ENCODE results near the gene DTL. TPM values are rescaled to one million over a fixed set of nuclear protein-coding genes. Genes with fewer than 3 reads are reported as not detected.
A peak's percentile ranks its signal among the peaks of the same experiment; 100 is the strongest.

The DTL gene
- total and polyA plus RNA-seq, 3 experiments from 2014 or later, result 0.23 to 86.9 (median 85.0) TPM

DNA sequence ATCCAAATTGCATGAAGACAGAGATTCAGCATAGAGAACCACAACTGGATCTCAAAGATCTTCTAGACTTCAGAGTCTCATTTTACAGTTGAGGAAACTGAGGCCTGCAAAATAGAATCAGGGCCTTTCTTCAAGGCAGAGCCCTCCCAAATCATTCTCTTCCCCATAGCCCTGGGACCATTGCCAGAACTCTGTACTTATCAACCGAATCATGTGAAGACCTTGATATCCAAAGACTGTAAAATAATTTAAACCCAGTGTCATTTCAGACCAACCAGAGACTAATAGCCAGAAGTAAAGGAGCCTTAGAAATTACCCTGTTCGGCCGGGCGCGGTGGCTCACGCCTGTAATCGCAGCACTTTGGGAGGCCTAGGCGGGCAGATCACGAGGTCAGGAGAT is 90.1 kb downstream of the DTL start:
- Mint-ChIP-seq H3K4me3 (no peak overlapping the region), H3K4me1 (peaks cover 7 to 12% (median 8%) of the 10 kb centered on the region in 3 donors), H3K27ac (no peak overlapping the region), H3K9me3 (no peaks in the 10 kb centered on the region), H3K27me3 (no peaks in the 10 kb centered on the region), H3K36me3 (no peaks in the 10 kb centered on the region)
- H3K27me3 ChIP-seq (ENCODE audit: insufficient read depth, low read length, poor library complexity, severe bottlenecking), result no peaks in the 10 kb centered on the region
- H3K27ac ChIP-seq (ENCODE audit: low read depth, low read length), result no peak overlapping the region
- no peak for DNase-seq
- POLR2A ChIA-PET, result no interaction called here
- CTCF ChIA-PET, result no interaction called here
- no peaks in the 10 kb centered on the region for H3K9me3 ChIP-seq (ENCODE audit: low read length)
- peaks cover 8% of the 10 kb centered on the region for H3K4me1 ChIP-seq (ENCODE audit: insufficient read depth, low read length)
- no peak overlapping the region for H3K4me3 ChIP-seq (ENCODE audit: low read length)
- no peaks in the 10 kb centered on the region for H3K36me3 ChIP-seq (ENCODE audit: insufficient read depth, low read length)

- Histone ChIP-seq H3K27ac (ENCODE audit: low read depth, low read length) (no peak overlapping the region), H3K4me3 (ENCODE audit: low read length) (no peak overlapping the region), H3K9me3 (ENCODE audit: low read length) (no peaks in the 10 kb centered on the region), H3K27me3 (ENCODE audit: insufficient read depth, low read length, poor library complexity, severe bottlenecking) (no peaks in the 10 kb centered on the region), H3K36me3 (ENCODE audit: insufficient read depth, low read length) (no peaks in the 10 kb centered on the region), H3K4me1 (ENCODE audit: insufficient read depth, low read length) (peaks cover 8% of the 10 kb centered on the region)
- no peaks in the 10 kb centered on the region for H3K27me3 Mint-ChIP-seq
- POLR2A ChIA-PET, result no interaction called here
- peaks cover 5 to 13% (median 7%) of the 10 kb centered on the region in 3 donors for H3K4me1 Mint-ChIP-seq
- CTCF ChIA-PET, result no interaction called here
- no peak overlapping the region for H3K4me3 Mint-ChIP-seq
- no peaks in the 10 kb centered on the region for H3K36me3 Mint-ChIP-seq
- no peak overlapping the region for H3K27ac Mint-ChIP-seq
- no peaks in the 10 kb centered on the region for H3K9me3 Mint-ChIP-seq
- no peak for DNase-seq
These were observed 91.7 kb downstream of the DTL start for GRCh38 chr1:212127221-212127620.

DNA sequence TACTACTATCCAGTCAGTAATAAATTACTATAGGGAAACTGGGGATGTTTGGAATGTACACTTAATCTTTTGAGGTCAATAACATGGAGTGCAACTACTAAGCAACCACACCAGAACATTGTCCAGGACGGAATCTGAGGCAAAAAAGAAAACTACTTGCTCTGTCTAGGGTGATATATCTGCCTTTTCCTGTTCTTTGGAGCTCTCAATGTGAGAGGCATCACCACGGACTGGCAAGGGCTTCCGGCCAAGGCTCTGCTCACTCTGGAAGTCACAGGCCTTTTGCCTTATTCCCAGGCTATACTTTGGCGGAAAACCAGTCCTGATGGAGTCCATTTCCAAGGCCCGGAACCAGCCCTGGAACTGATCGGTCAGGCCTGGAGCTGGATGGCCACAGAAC is 94.2 kb downstream of the DTL start:
- POLR2A ChIA-PET, result no interaction called here
- Mint-ChIP-seq H3K4me3 (no peak overlapping the region), H3K27ac (no peak overlapping the region), H3K9me3 (peaks cover 0 to 1% (median 0%) of the 10 kb centered on the region in 5 donors), H3K27me3 (peaks cover 0 to 1% of the 10 kb centered on the region in 2 donors), H3K36me3 (peaks cover 0 to 4% (median 1%) of the 10 kb centered on the region in 3 donors), H3K4me1 (peaks cover 5 to 11% (median 7%) of the 10 kb centered on the region in 3 donors)
- CTCF ChIA-PET, result no interaction called here
- Histone ChIP-seq H3K4me1 (ENCODE audit: insufficient read depth, low read length) (peaks cover 8% of the 10 kb centered on the region), H3K9me3 (ENCODE audit: low read length) (no peaks in the 10 kb centered on the region), H3K27me3 (ENCODE audit: insufficient read depth, low read length, poor library complexity, severe bottlenecking) (no peaks in the 10 kb centered on the region), H3K27ac (ENCODE audit: low read depth, low read length) (no peak overlapping the region), H3K36me3 (ENCODE audit: insufficient read depth, low read length) (no peaks in the 10 kb centered on the region), H3K4me3 (ENCODE audit: low read length) (no peak overlapping the region)
- DNase-seq, result no peak

GRCh38 chr1:212132025-212132424 is 96.5 kb downstream of the DTL start:
- Mint-ChIP-seq H3K4me1 (peaks cover 0 to 5% (median 0%) of the 10 kb centered on the region in 3 donors), H3K27me3 (peaks cover 0 to 1% of the 10 kb centered on the region in 2 donors), H3K4me3 (no peak overlapping the region), H3K36me3 (peaks cover 0 to 5% (median 1%) of the 10 kb centered on the region in 3 donors), H3K9me3 (peaks cover 0 to 1% (median 0%) of the 10 kb centered on the region in 5 donors), H3K27ac (no peak overlapping the region)
- H3K27me3 ChIP-seq (ENCODE audit: insufficient read depth, low read length, poor library complexity, severe bottlenecking), result no peaks in the 10 kb centered on the region
- no peak for DNase-seq
- no peaks in the 10 kb centered on the region for H3K36me3 ChIP-seq (ENCODE audit: insufficient read depth, low read length)
- ChIA-PET POLR2A (no interaction called here), CTCF (no interaction called here)
- H3K9me3 ChIP-seq (ENCODE audit: low read length), result no peaks in the 10 kb centered on the region
- H3K27ac ChIP-seq (ENCODE audit: low read depth, low read length), result no peak overlapping the region
- H3K4me1 ChIP-seq (ENCODE audit: insufficient read depth, low read length), result no peaks in the 10 kb centered on the region
- no peak overlapping the region for H3K4me3 ChIP-seq (ENCODE audit: low read length)

DNA sequence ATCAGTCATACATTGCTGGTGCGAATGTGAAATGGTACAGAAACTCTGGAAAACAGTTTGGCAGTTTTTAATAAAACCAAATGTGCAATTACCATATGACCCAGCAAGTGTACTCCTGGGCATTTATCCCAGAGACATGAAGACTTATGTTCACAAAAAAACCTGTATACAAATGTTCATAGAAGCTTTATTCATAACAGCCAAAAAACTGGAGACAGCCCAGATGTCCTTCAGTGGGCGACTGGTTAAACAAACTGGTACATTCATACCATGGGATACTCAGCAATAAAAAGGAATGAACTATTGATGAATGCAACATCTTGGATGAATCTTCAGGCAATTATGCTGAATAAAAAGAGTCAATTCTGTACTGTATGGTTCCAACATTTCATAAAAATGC is 97.8 kb downstream of the DTL start:
- no peaks in the 10 kb centered on the region for H3K27me3 ChIP-seq (ENCODE audit: insufficient read depth, low read length, poor library complexity, severe bottlenecking)
- DNase-seq, result no peak
- Mint-ChIP-seq H3K4me3 (no peak overlapping the region), H3K9me3 (peaks cover 0 to 1% (median 0%) of the 10 kb centered on the region in 5 donors), H3K27ac (no peak overlapping the region), H3K4me1 (peaks cover 0 to 5% (median 0%) of the 10 kb centered on the region in 3 donors), H3K27me3 (peaks cover 0 to 1% of the 10 kb centered on the region in 2 donors), H3K36me3 (peaks cover 0 to 5% (median 1%) of the 10 kb centered on the region in 3 donors)
- ChIA-PET POLR2A (no interaction called here), CTCF (no interaction called here)
- no peaks in the 10 kb centered on the region for H3K4me1 ChIP-seq (ENCODE audit: insufficient read depth, low read length)
- H3K4me3 ChIP-seq (ENCODE audit: low read length), result no peak overlapping the region
- H3K9me3 ChIP-seq (ENCODE audit: low read length), result no peaks in the 10 kb centered on the region
- no peak overlapping the region for H3K27ac ChIP-seq (ENCODE audit: low read depth, low read length)
- H3K36me3 ChIP-seq (ENCODE audit: insufficient read depth, low read length), result no peaks in the 10 kb centered on the region

DNA sequence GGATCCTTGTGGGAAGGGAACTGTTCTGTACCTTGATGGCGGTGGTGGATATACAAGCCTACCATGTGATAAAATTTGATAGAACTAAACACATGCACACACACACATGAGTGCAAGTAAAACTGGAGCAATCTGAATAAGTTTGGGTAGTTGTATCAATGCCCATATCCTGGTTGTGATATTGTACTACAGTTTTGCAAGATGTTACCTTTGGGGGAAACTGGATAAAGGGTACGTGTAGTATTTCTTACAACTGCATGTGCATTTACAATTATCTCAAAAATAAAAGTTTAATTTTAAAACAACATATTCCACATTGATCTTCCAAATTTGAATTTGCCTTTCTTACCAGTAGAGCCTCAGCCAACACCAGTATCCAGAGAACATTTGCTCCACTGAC is 99.6 kb downstream of the DTL start:
- ChIA-PET CTCF (no interaction called here), POLR2A (no interaction called here)
- peaks cover 0 to 1% (median 0%) of the 10 kb centered on the region in 5 donors for H3K9me3 Mint-ChIP-seq
- peaks cover 0 to 1% of the 10 kb centered on the region in 2 donors for H3K27me3 Mint-ChIP-seq
- H3K36me3 ChIP-seq (ENCODE audit: insufficient read depth, low read length), result no peaks in the 10 kb centered on the region
- peaks cover 0 to 5% (median 1%) of the 10 kb centered on the region in 3 donors for H3K36me3 Mint-ChIP-seq
- H3K4me1 ChIP-seq (ENCODE audit: insufficient read depth, low read length), result no peaks in the 10 kb centered on the region
- DNase-seq, result no peak
- H3K4me1 Mint-ChIP-seq, result peaks cover 0 to 5% (median 0%) of the 10 kb centered on the region in 3 donors
- no peaks in the 10 kb centered on the region for H3K27me3 ChIP-seq (ENCODE audit: insufficient read depth, low read length, poor library complexity, severe bottlenecking)
- H3K4me3 Mint-ChIP-seq, result no peak overlapping the region
- H3K9me3 ChIP-seq (ENCODE audit: low read length), result no peaks in the 10 kb centered on the region
- H3K27ac ChIP-seq (ENCODE audit: low read depth, low read length), result no peak overlapping the region
- H3K4me3 ChIP-seq (ENCODE audit: low read length), result no peak overlapping the region
- peak overlapping the region in 1 of 8 donors; percentile 41 for H3K27ac Mint-ChIP-seq

GRCh38 chr1:212137854-212138253 is 102.3 kb downstream of the DTL start:
- no peaks in the 10 kb centered on the region for H3K9me3 ChIP-seq (ENCODE audit: low read length)
- Mint-ChIP-seq H3K4me1 (no peaks in the 10 kb centered on the region), H3K4me3 (no peak overlapping the region), H3K9me3 (peaks cover 0 to 1% (median 0%) of the 10 kb centered on the region in 5 donors), H3K27ac (no peak overlapping the region), H3K27me3 (peaks cover 0 to 1% of the 10 kb centered on the region in 2 donors), H3K36me3 (peaks cover 0 to 5% (median 1%) of the 10 kb centered on the region in 3 donors)
- no peak overlapping the region for H3K4me3 ChIP-seq (ENCODE audit: low read length)
- DNase-seq, result no peak
- no peaks in the 10 kb centered on the region for H3K27me3 ChIP-seq (ENCODE audit: insufficient read depth, low read length, poor library complexity, severe bottlenecking)
- H3K36me3 ChIP-seq (ENCODE audit: insufficient read depth, low read length), result no peaks in the 10 kb centered on the region
- H3K27ac ChIP-seq (ENCODE audit: low read depth, low read length), result no peak overlapping the region
- CTCF ChIA-PET, result no interaction called here
- POLR2A ChIA-PET, result no interaction called here
- H3K4me1 ChIP-seq (ENCODE audit: insufficient read depth, low read length), result no peaks in the 10 kb centered on the region

DNA sequence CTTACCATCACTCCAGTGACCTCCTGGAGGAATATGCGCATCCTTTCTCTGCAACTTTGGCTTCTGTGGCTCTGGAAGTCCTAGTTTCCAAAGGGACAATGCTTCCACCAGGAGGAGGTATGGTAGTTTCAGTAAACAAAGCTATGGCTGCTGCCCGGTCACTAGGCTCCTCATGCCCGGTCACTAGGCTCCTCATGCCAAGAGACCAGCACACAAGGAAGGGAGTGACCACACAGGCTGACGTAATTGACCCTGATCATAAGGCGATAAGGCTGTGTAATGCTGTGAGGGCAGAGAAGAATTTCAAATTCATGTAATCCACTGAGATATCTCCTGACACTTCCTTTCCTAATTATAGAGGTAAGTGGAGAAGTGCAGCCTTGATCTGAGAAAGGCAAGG is 102.9 kb downstream of the DTL start:
- Histone ChIP-seq H3K4me1 (ENCODE audit: insufficient read depth, low read length) (no peaks in the 10 kb centered on the region), H3K4me3 (ENCODE audit: low read length) (no peak overlapping the region), H3K36me3 (ENCODE audit: insufficient read depth, low read length) (no peaks in the 10 kb centered on the region), H3K27me3 (ENCODE audit: insufficient read depth, low read length, poor library complexity, severe bottlenecking) (no peaks in the 10 kb centered on the region), H3K9me3 (ENCODE audit: low read length) (no peaks in the 10 kb centered on the region), H3K27ac (ENCODE audit: low read depth, low read length) (no peak overlapping the region)
- POLR2A ChIA-PET, result no interaction called here
- peaks cover 0 to 3% (median 0%) of the 10 kb centered on the region in 5 donors for H3K9me3 Mint-ChIP-seq
- H3K27me3 Mint-ChIP-seq, result peaks cover 0 to 1% of the 10 kb centered on the region in 2 donors
- H3K4me3 Mint-ChIP-seq, result no peak overlapping the region
- no peak for DNase-seq
- no peaks in the 10 kb centered on the region for H3K4me1 Mint-ChIP-seq
- peaks cover 0 to 5% (median 1%) of the 10 kb centered on the region in 3 donors for H3K36me3 Mint-ChIP-seq
- CTCF ChIA-PET, result no interaction called here
- H3K27ac Mint-ChIP-seq, result no peak overlapping the region
